Measurements from ENCODE around the gene SLC15A4.
"Not testable (repeated sequence)": the region's sequence is repeated elsewhere in the genome, so short reads cannot be mapped to it uniquely, and the experiment has no call there.

Gene SLC15A4

GRCh38 chr12:128856035-128856790 is 32.5 kb upstream of the SLC15A4 start:
- DNase-seq (ENCODE audit: extremely low read depth, insufficient read length) = no peak
- no peaks in the 10 kb centered on the region for H3K36me3 ChIP-seq (ENCODE audit: control insufficient read depth, insufficient read depth, low read length)
- H3K27me3 ChIP-seq (replicated peaks; ENCODE audit: control insufficient read depth, insufficient read depth, low read length) = no peaks in the 10 kb centered on the region; the same call in 1 of the 2 replicates
- no peak overlapping the region for H3K4me3 ChIP-seq (replicated peaks; ENCODE audit: low read depth, low read length)
- TF ChIP-seq CTCF (IDR thresholded peaks at IDR 0.05; ENCODE audit: insufficient read depth, low read length, poor library complexity, severe bottlenecking) = no peak

GRCh38 chr12:128853600-128854197 is 29.9 kb upstream of the SLC15A4 start:
- no peak for TF ChIP-seq CTCF (IDR thresholded peaks at IDR 0.05; ENCODE audit: insufficient read depth, low read length, poor library complexity, severe bottlenecking)
- Histone ChIP-seq H3K27me3 (replicated peaks; ENCODE audit: control insufficient read depth, insufficient read depth, low read length) (no peaks in the 10 kb centered on the region; the same call in 1 of the 2 replicates), H3K36me3 (ENCODE audit: control insufficient read depth, insufficient read depth, low read length) (no peaks in the 10 kb centered on the region), H3K4me3 (replicated peaks; ENCODE audit: low read depth, low read length) (peak overlapping the region; percentile 62)
- DNase-seq (ENCODE audit: extremely low read depth, insufficient read length) = peak; percentile 39

- no peak for TF ChIP-seq CTCF (IDR thresholded peaks at IDR 0.05; ENCODE audit: insufficient read depth, low read length, poor library complexity, severe bottlenecking)
- H3K27me3 ChIP-seq (replicated peaks; ENCODE audit: control insufficient read depth, insufficient read depth, low read length) = no peaks in the 10 kb centered on the region; the same call in 1 of the 2 replicates
- DNase-seq (ENCODE audit: extremely low read depth, insufficient read length) = no peak
- H3K36me3 ChIP-seq (ENCODE audit: control insufficient read depth, insufficient read depth, low read length) = no peaks in the 10 kb centered on the region
- H3K4me3 ChIP-seq (replicated peaks; ENCODE audit: low read depth, low read length) = peak within 1 kb of the TSS; percentile 62
Observed at GRCh38 chr12:128852885-128853599, 29.3 kb upstream of the SLC15A4 start, which contains the start of gene GLT1D1. Gene GLT1D1 (plus strand): TSS chr12:128853478. CDS start chr12:128853582, 104 bp downstream.

GRCh38 chr12:128852026-128852698 is 28.4 kb upstream of the SLC15A4 start:
- DNase-seq (ENCODE audit: extremely low read depth, insufficient read length) = no peak
- Histone ChIP-seq H3K27me3 (replicated peaks; ENCODE audit: control insufficient read depth, insufficient read depth, low read length) (no peaks in the 10 kb centered on the region; the same call in 1 of the 2 replicates), H3K4me3 (replicated peaks; ENCODE audit: low read depth, low read length) (no peak overlapping the region), H3K36me3 (ENCODE audit: control insufficient read depth, insufficient read depth, low read length) (no peaks in the 10 kb centered on the region)
- no peak for TF ChIP-seq CTCF (IDR thresholded peaks at IDR 0.05; ENCODE audit: insufficient read depth, low read length, poor library complexity, severe bottlenecking)

GRCh38 chr12:128851429-128851828 is 27.7 kb upstream of the SLC15A4 start:
- not testable (repeated sequence) for H3K27me3 ChIP-seq (replicated peaks; ENCODE audit: control insufficient read depth, insufficient read depth, low read length); H3K36me3 ChIP-seq (ENCODE audit: control insufficient read depth, insufficient read depth, low read length); DNase-seq (ENCODE audit: extremely low read depth, insufficient read length); H3K4me3 ChIP-seq (replicated peaks; ENCODE audit: low read depth, low read length)
